Large intestine (tissue), 3 donors: Measurements from ENCODE around the gene C16orf87. TPM values are rescaled to one million over a fixed set of nuclear protein-coding genes. Genes with fewer than 3 reads are reported as not detected.
A peak's percentile ranks its signal among the peaks of the same experiment; 100 is the strongest.

Experiments
- DNase-seq, 2 donors: peaks; one replicate each; pipeline versions ENCODE4 v3.0.0 to v3.0.0-alpha.2; 2013
- H3K27ac ChIP-seq: one replicate; pipeline ENCODE4 v1.5.1; 2013; ENCODE audit warnings: low read length
- H3K27me3 ChIP-seq: 2 replicates; pipeline ENCODE4 v1.6.1; 2013; ENCODE audit warnings: low read length; ENCODE audit not compliant: control insufficient read depth, insufficient read depth
- H3K36me3 ChIP-seq: 2 replicates; pipeline ENCODE4 v1.6.1; 2013; ENCODE audit warnings: low read length; ENCODE audit not compliant: control insufficient read depth, insufficient read depth
- H3K4me1 ChIP-seq: one replicate; pipeline ENCODE4 v1.6.1; 2013; ENCODE audit warnings: low read length; ENCODE audit not compliant: control insufficient read depth, insufficient read depth
- H3K4me3 ChIP-seq: one replicate; pipeline ENCODE4 v1.5.1; 2013; ENCODE audit warnings: low read length
- H3K9me3 ChIP-seq: one replicate; pipeline ENCODE4 v1.6.1; 2013; ENCODE audit warnings: mild to moderate bottlenecking, low read depth, low read length, moderate library complexity; ENCODE audit not compliant: control insufficient read depth
- WGBS: methylation state at CpG from one replicate; pipeline ENCODE4 v1.1.5; 2013; ENCODE audit warnings: low lambda C conversion rate; ENCODE audit not compliant: insufficient coverage; 5-methylcytosine and 5-hydroxymethylcytosine counted together
- polyA plus RNA-seq: library from polyadenylated mRNA; unstranded; fragments of 120-200 nt; gene quantifications from one replicate; pipeline ENCODE4 v1.2.1, GENCODE V29; 2013

The C16orf87 gene
- polyA plus RNA-seq, 1 donor = 26.9 TPM

GRCh38 chr16:46858151-46858550, 27.2 kb upstream of the C16orf87 start:
- Histone ChIP-seq H3K27me3 (no peaks in the 10 kb centered on the region), H3K4me3 (no peak overlapping the region), H3K36me3 (no peaks in the 10 kb centered on the region), H3K4me1 (peaks cover 2% of the 10 kb centered on the region), H3K27ac (no peak overlapping the region), H3K9me3 (no peaks in the 10 kb centered on the region)
- DNase-seq = no peak
- no CpG with 5 or more reads among the region's 6 CpGs for WGBS

- peak; percentile 37 to 54 for DNase-seq
- no peaks in the 10 kb centered on the region for H3K36me3 ChIP-seq
- H3K4me3 ChIP-seq = no peak overlapping the region
- WGBS = 83% methylated on average over 1 of the region's 6 CpGs
- no peaks in the 10 kb centered on the region for H3K9me3 ChIP-seq
- peaks cover 2% of the 10 kb centered on the region for H3K4me1 ChIP-seq
- no peak overlapping the region for H3K27ac ChIP-seq
- H3K27me3 ChIP-seq = no peaks in the 10 kb centered on the region
These were observed 26.5 kb upstream of the C16orf87 start for GRCh38 chr16:46857368-46857945.

GRCh38 chr16:46855389-46855788, 24.4 kb upstream of the C16orf87 start:
- H3K4me3 ChIP-seq = no peak overlapping the region
- H3K27ac ChIP-seq = no peak overlapping the region
- H3K4me1 ChIP-seq = peaks cover 6% of the 10 kb centered on the region
- no peaks in the 10 kb centered on the region for H3K9me3 ChIP-seq
- 0% methylated on average over 1 of the region's 4 CpGs for WGBS
- no peaks in the 10 kb centered on the region for H3K27me3 ChIP-seq
- DNase-seq = no peak
- no peaks in the 10 kb centered on the region for H3K36me3 ChIP-seq

- Histone ChIP-seq H3K36me3 (no peaks in the 10 kb centered on the region), H3K4me3 (no peak overlapping the region), H3K9me3 (no peaks in the 10 kb centered on the region), H3K4me1 (peaks cover 6% of the 10 kb centered on the region), H3K27ac (no peak overlapping the region), H3K27me3 (no peaks in the 10 kb centered on the region)
- DNase-seq = no peak
- no CpG with 5 or more reads among the region's 2 CpGs for WGBS
These were observed 23.9 kb upstream of the C16orf87 start for GRCh38 chr16:46854846-46855245.

GRCh38 chr16:46853713-46854443, 22.9 kb upstream of the C16orf87 start:
- no peaks in the 10 kb centered on the region for H3K36me3 ChIP-seq
- H3K4me3 ChIP-seq = no peak overlapping the region
- no peaks in the 10 kb centered on the region for H3K9me3 ChIP-seq
- H3K27ac ChIP-seq = no peak overlapping the region
- H3K27me3 ChIP-seq = no peaks in the 10 kb centered on the region
- peak; percentile 48 to 64 for DNase-seq
- peaks cover 6% of the 10 kb centered on the region for H3K4me1 ChIP-seq
- no CpG with 5 or more reads among the region's 5 CpGs for WGBS

GRCh38 chr16:46852130-46852529, 21.1 kb upstream of the C16orf87 start:
- no peak overlapping the region for H3K27ac ChIP-seq
- no CpG with 5 or more reads among the region's 3 CpGs for WGBS
- H3K27me3 ChIP-seq = no peaks in the 10 kb centered on the region
- H3K4me3 ChIP-seq = no peak overlapping the region
- DNase-seq = no peak
- no peaks in the 10 kb centered on the region for H3K36me3 ChIP-seq
- H3K4me1 ChIP-seq = peaks cover 4% of the 10 kb centered on the region
- no peaks in the 10 kb centered on the region for H3K9me3 ChIP-seq

- WGBS = no CpG with 5 or more reads among the region's 5 CpGs
- Histone ChIP-seq H3K27me3 (no peaks in the 10 kb centered on the region), H3K4me3 (no peak overlapping the region), H3K36me3 (no peaks in the 10 kb centered on the region), H3K4me1 (peaks cover 4% of the 10 kb centered on the region), H3K9me3 (no peaks in the 10 kb centered on the region), H3K27ac (no peak overlapping the region)
- peak in 1 of 2 donors; percentile 15 for DNase-seq
These were observed 19.9 kb upstream of the C16orf87 start for GRCh38 chr16:46850619-46851555.

- Histone ChIP-seq H3K27me3 (peaks cover 8% of the 10 kb centered on the region), H3K9me3 (peaks cover 4% of the 10 kb centered on the region), H3K36me3 (no peaks in the 10 kb centered on the region), H3K27ac (no peak overlapping the region), H3K4me3 (no peak overlapping the region), H3K4me1 (peaks cover 4% of the 10 kb centered on the region)
- 89% methylated on average over 3 of the region's 5 CpGs for whole genome bisulfite sequencing
- no peak for DNase-seq
These were observed 18.1 kb upstream of the C16orf87 start for GRCh38 chr16:46848768-46849764.

- no peak overlapping the region for H3K4me3 ChIP-seq
- DNase-seq = no peak
- H3K36me3 ChIP-seq = no peaks in the 10 kb centered on the region
- 100% methylated on average over 1 of the region's 5 CpGs for WGBS
- peaks cover 9% of the 10 kb centered on the region for H3K9me3 ChIP-seq
- peaks cover 14% of the 10 kb centered on the region for H3K27me3 ChIP-seq
- H3K27ac ChIP-seq = no peak overlapping the region
- H3K4me1 ChIP-seq = peaks cover 4% of the 10 kb centered on the region
These were observed 15.0 kb upstream of the C16orf87 start for GRCh38 chr16:46845952-46846351.
